K562 (cell line): ENCODE results near the gene RRBP1. TPM values are rescaled to one million over a fixed set of nuclear protein-coding genes. Genes with fewer than 3 reads are reported as not detected.

Experiments
- BHLHE40 ChIP-seq: IDR thresholded peaks from 2 replicates; pipeline ENCODE4 v1.6.1; 2011; ENCODE audit warnings: low read length, improper control_type of control experiment
- KAT7 ChIP-seq: sonication (generic); formaldehyde crosslinking; IDR thresholded peaks from 2 replicates; pipeline ENCODE4 v1.8.0; 2022; ENCODE audit warnings: missing genetic modification reagents, mild to moderate bottlenecking, borderline replicate concordance
- POLR2AphosphoS5 ChIP-seq: IDR thresholded peaks from 2 replicates; pipeline ENCODE4 v1.6.1; 2011; ENCODE audit warnings: mild to moderate bottlenecking, low read depth, low read length, moderate library complexity; ENCODE audit not compliant: control insufficient read depth, insufficient read depth
- TGIF2 ChIP-seq: sonication (generic); formaldehyde crosslinking; IDR thresholded peaks from 2 replicates; pipeline ENCODE4 v1.8.1; 2022; ENCODE audit warnings: mild to moderate bottlenecking, missing genetic modification reagents, moderate library complexity
- XRCC4 ChIP-seq: IDR thresholded peaks from one replicate; pipeline ENCODE4 v1.6.1; 2011; ENCODE audit not compliant: insufficient read depth, insufficient read length; ENCODE audit errors: extremely low read depth
- ZFP91 ChIP-seq: sonication (generic); formaldehyde crosslinking; IDR thresholded peaks from 2 replicates; pipeline ENCODE4 v1.8.0; 2022; ENCODE audit warnings: mild to moderate bottlenecking, missing genetic modification reagents
- ZHX1 ChIP-seq: fragments of 150-350 bp; conservative IDR thresholded peaks from 2 replicates; pipeline ENCODE4 v1.6.1; 2014; ENCODE audit warnings: low read length
- ZNF407 ChIP-seq: fragments of 450-650 bp; IDR thresholded peaks from 2 replicates; pipeline ENCODE4 v1.6.1; 2016; ENCODE audit warnings: low read depth
- polyA plus RNA-seq, 8 experiments: library from polyadenylated mRNA; depleted of rRNA in 4 of 8; stranded (reverse) in 5 of 8; unstranded in 3 of 8; fragments of >200 nt; fragmentation: Nextera tagmentation in 2 of 8; fragmentation: Illumina TruSeq in 1 of 8; extraction: Ambion mirVana in 2 of 8; extraction: Trizol in 1 of 8; gene quantifications; 2 replicates each; pipeline versions ENCODE4 v1.2.1 to v1.2.3, GENCODE V29; 2011 to 2014; ENCODE audit warnings: inconsistent platforms in 1 of 8, missing spikeins in 1 of 8
- total RNA-seq, 7 experiments: library from RNA; depleted of rRNA in 6 of 7; stranded (reverse); fragments of >200 nt in 6 of 7; fragmentation: Illumina TruSeq in 2 of 7; extraction: Trizol in 2 of 7; gene quantifications; 2 replicates each; pipeline versions ENCODE4 v1.2.1 to v1.2.3, GENCODE V29; 2011 to 2021; ENCODE audit warnings: low replicate concordance in 1 of 7

Gene RRBP1
- total and polyA plus RNA-seq, 9 of the 15 experiments (the other 6 are each of a cell fraction or from before 2014, with no cell fraction given) = 0.84 to 32.0 (median 17.6) TPM

GRCh38 chr20:17657898-17658647 lies 24.0 kb downstream of the RRBP1 start (continued):
- TF ChIP-seq POLR2AphosphoS5 (no peak), XRCC4 (no peak), ZNF407 (no peak), TGIF2 (CRISPR knock-in tag) (no peak), KAT7 (CRISPR knock-in tag) (no peak), BHLHE40 (no peak), ZFP91 (no peak), ZHX1 (no peak)
